ENCODE data around the gene ITCH.
"Not testable (repeated sequence)": the region's sequence is repeated elsewhere in the genome, so short reads cannot be mapped to it uniquely, and the experiment has no call there.

The ITCH gene

DNA sequence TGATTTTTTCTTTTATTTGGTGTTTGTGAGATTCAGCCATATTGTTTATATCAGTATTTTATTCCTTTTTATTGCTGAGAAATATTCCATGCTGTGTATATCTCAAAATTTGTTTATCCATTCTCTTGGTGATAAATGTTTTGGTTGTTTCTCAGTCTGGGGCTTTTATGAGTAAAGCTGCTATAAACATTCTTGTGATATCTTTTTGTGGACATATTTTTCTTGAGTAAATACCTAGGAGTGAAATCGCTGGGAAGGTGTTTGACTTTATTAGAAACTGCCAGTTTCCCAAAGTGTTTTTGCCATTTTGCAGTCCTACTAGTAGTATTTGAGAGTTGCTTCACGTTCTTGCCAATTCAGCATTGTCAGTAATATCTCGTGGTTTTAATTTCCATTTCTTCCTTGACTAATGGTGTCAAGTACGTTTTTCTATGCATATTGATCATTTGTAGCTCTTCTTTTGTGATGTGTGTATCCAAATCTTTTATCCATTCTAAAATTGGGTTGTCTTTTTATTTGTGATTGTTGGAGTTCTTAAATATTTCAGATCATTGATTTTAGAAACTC lies 122.1 kb downstream of the ITCH start:
- no peak overlapping the region for H3K27ac ChIP-seq
- TF ChIP-seq, protein P1, sequence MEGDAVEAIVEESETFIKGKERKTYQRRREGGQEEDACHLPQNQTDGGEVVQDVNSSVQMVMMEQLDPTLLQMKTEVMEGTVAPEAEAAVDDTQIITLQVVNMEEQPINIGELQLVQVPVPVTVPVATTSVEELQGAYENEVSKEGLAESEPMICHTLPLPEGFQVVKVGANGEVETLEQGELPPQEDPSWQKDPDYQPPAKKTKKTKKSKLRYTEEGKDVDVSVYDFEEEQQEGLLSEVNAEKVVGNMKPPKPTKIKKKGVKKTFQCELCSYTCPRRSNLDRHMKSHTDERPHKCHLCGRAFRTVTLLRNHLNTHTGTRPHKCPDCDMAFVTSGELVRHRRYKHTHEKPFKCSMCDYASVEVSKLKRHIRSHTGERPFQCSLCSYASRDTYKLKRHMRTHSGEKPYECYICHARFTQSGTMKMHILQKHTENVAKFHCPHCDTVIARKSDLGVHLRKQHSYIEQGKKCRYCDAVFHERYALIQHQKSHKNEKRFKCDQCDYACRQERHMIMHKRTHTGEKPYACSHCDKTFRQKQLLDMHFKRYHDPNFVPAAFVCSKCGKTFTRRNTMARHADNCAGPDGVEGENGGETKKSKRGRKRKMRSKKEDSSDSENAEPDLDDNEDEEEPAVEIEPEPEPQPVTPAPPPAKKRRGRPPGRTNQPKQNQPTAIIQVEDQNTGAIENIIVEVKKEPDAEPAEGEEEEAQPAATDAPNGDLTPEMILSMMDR (conservative IDR thresholded peaks at IDR 0.05) = no peak
- no peak for TF ChIP-seq ZFX (IDR thresholded peaks at IDR 0.05)

DNA sequence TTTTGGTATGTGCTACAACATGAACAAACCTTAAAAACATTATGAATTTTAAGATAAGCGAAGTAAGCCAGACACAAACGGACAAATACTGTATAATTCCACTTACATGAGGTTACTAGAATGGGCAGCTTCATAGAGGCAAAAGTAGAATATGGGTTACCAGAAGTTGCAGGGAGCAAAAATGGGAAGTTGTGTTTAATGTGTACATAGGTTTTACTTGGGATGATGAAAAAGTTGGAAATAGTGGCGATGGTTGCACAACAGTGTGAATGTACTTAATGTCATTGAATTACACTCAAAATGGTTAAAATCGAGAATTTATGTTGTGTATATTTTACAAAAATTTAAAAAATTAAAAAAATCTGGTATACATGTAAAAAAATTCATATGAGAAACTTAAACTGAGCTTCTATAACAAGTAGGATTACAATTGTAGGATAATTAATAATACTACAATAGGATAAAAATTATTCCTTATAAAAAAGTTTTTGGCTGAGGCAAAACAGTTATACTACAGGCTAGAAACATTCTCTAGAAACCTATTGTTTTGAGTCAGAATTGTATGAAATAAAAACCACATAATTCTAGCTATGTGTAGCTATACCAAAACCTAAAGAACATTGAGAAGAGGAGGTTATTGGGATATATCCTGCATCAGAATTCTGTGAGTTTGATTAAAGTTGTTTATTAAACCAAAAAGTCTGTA lies 128.3 kb downstream of the ITCH start:
- TF ChIP-seq, protein P1 (conservative IDR thresholded peaks at IDR 0.05) = no peak
- no peak for TF ChIP-seq ZFX (IDR thresholded peaks at IDR 0.05)
- no peak overlapping the region for H3K27ac ChIP-seq

- TF ChIP-seq ZFX (IDR thresholded peaks at IDR 0.05) = no peak
- TF ChIP-seq, protein P1 (conservative IDR thresholded peaks at IDR 0.05) = no peak
- H3K27ac ChIP-seq = no peak overlapping the region
Measured at GRCh38 chr20:34491932-34492509, 128.9 kb downstream of the ITCH start.

DNA sequence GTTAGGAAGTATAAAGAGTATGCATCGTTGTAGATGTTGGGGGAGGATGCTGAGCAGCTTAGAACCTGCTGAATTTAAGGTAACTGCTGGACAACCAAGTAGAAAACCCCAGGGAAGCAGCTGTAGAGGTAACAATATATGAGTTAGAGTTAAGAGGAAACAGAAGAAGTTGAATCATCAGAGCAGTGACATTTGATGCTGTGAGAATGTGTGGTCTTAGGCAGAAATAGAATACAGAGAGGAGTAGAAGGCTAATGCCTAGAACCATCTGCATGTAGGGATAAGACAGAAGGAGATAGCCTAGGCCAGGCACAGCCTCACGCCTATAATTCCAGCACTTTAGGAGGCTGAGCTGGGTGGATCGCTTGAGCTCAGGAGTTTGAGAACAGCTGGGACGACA lies 130.6 kb downstream of the ITCH start:
- TF ChIP-seq ZFX (IDR thresholded peaks at IDR 0.05) = no peak
- TF ChIP-seq, protein P1 (conservative IDR thresholded peaks at IDR 0.05) = no peak
- no peak overlapping the region for H3K27ac ChIP-seq

GRCh38 chr20:34495307-34495706 lies 132.2 kb downstream of the ITCH start:
- no peak overlapping the region for H3K27ac ChIP-seq
- TF ChIP-seq, protein P1 (conservative IDR thresholded peaks at IDR 0.05) = no peak
- TF ChIP-seq ZFX (IDR thresholded peaks at IDR 0.05) = no peak

DNA sequence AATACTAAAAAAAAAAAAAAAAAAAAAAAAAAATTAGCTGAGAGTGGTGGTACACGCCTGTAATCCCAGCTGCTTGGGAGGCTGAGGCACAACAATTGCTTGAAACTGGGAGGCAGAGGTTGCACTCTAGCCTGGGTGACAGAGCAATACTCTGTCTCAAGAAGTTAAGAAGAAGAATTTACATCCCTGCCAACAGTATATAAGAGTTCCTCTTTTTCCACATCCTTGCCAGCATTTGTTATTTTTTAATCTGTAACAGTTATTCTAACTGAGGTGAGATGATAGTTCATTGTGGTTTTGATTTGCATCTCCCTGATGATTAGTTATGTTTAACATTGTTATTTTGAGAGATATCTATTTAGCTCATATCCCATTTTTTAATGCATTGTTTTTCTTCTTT lies 132.8 kb downstream of the ITCH start:
- no peak overlapping the region for H3K27ac ChIP-seq
- TF ChIP-seq ZFX (IDR thresholded peaks at IDR 0.05) = no peak
- TF ChIP-seq, protein P1 (conservative IDR thresholded peaks at IDR 0.05) = no peak

DNA sequence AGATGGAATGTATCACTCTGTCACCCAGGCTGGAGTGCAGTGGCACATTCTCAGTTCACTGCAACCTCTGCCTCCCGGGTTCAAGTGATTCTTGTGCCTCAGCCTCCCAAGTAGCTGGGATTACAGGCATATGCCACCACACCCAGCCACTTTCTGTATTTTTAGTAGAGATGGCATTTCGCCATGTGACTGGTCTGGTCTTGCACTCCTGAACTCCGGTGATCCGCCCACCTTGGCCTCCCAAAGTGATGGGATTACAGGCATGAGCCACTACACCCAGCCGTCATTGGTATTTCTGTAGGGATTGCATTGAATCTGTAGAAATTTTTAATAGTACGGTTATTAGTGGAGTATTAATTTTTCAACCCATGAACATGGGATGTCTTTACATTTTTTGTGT lies 134.5 kb downstream of the ITCH start:
- not testable (repeated sequence) for H3K27ac ChIP-seq
